ENCODE data around the gene PITPNC1. TPM values are rescaled to one million over a fixed set of nuclear protein-coding genes. Genes with fewer than 3 reads are reported as not detected.
"Not testable (repeated sequence)": the region's sequence is repeated elsewhere in the genome, so short reads cannot be mapped to it uniquely, and the experiment has no call there.

Gene PITPNC1
- total RNA-seq, 2 donors from 2014 or later = 12.5 to 18.1 TPM

DNA sequence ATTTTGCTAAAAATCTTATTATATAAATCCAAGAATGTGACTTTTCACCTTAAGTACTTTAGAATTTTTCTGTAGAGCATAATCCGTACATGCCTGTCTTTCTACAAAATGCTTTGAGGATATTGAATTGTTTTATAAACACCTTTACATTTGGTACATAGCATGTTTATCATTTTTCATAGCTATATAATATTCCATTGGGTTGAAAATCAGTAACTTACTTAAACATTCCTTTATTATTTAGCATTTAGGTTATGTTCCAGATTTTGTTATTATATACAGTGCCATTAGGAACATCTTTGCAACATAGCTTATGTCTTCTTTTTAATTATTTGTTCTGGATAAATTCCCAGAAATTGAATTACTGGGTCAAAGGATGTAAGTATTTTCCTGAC is 323.6 kb downstream of the PITPNC1 start:
- Histone ChIP-seq H3K4me3 (no peak overlapping the region), H3K9me3 (no peaks in the 10 kb centered on the region), H3K27ac (no peak overlapping the region), H3K36me3 (no peaks in the 10 kb centered on the region), H3K27me3 (no peaks in the 10 kb centered on the region), H3K4me1 (no peaks in the 10 kb centered on the region)
- TF ChIP-seq, protein P1, sequence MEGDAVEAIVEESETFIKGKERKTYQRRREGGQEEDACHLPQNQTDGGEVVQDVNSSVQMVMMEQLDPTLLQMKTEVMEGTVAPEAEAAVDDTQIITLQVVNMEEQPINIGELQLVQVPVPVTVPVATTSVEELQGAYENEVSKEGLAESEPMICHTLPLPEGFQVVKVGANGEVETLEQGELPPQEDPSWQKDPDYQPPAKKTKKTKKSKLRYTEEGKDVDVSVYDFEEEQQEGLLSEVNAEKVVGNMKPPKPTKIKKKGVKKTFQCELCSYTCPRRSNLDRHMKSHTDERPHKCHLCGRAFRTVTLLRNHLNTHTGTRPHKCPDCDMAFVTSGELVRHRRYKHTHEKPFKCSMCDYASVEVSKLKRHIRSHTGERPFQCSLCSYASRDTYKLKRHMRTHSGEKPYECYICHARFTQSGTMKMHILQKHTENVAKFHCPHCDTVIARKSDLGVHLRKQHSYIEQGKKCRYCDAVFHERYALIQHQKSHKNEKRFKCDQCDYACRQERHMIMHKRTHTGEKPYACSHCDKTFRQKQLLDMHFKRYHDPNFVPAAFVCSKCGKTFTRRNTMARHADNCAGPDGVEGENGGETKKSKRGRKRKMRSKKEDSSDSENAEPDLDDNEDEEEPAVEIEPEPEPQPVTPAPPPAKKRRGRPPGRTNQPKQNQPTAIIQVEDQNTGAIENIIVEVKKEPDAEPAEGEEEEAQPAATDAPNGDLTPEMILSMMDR (IDR thresholded peaks at IDR 0.05) = no peak
- no peak for DNase-seq (ENCODE audit: low spot score)

DNA sequence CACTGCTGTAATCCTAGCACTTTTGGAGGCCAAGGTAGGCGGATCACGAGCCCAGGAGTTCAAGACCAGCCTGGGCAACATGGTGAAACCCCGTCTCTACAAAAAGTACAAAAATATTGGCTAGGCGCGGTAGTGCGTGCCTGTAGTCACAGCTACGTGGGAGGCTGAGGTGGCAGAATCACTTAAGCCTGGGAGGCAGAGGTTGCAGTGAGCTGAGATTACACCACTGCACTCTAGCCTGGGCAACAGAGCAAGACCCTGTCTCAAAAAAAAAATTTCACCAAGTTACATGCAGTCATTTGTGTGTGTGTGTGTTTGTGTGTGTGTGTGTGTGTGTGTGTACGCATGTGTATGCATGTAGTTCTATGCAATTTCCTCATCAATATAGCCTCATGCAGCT is 325.8 kb downstream of the PITPNC1 start:
- not testable (repeated sequence) for H3K4me3 ChIP-seq; H3K9me3 ChIP-seq; H3K36me3 ChIP-seq; H3K4me1 ChIP-seq; DNase-seq (ENCODE audit: low spot score); H3K27ac ChIP-seq; H3K27me3 ChIP-seq

GRCh38 chr17:67707442-67707841 is 330.4 kb downstream of the PITPNC1 start:
- Histone ChIP-seq H3K36me3 (no peaks in the 10 kb centered on the region), H3K4me1 (no peaks in the 10 kb centered on the region), H3K27me3 (no peaks in the 10 kb centered on the region), H3K27ac (no peak overlapping the region), H3K9me3 (no peaks in the 10 kb centered on the region), H3K4me3 (no peak overlapping the region)
- TF ChIP-seq, protein P1 (IDR thresholded peaks at IDR 0.05) = no peak
- no peak for DNase-seq (ENCODE audit: low spot score)

GRCh38 chr17:67708378-67708777 is 331.3 kb downstream of the PITPNC1 start:
- no peak overlapping the region for H3K4me3 ChIP-seq
- no peaks in the 10 kb centered on the region for H3K9me3 ChIP-seq
- no peaks in the 10 kb centered on the region for H3K27me3 ChIP-seq
- H3K36me3 ChIP-seq = no peaks in the 10 kb centered on the region
- H3K27ac ChIP-seq = no peak overlapping the region
- DNase-seq (ENCODE audit: low spot score) = no peak
- H3K4me1 ChIP-seq = no peaks in the 10 kb centered on the region
- TF ChIP-seq, protein P1 (IDR thresholded peaks at IDR 0.05) = no peak

- Histone ChIP-seq H3K4me1 (peaks cover 0 to 1% of the 10 kb centered on the region in 2 donors), H3K9me3 (no peaks in the 10 kb centered on the region), H3K27ac (no peak overlapping the region), H3K27me3 (no peaks in the 10 kb centered on the region), H3K36me3 (no peaks in the 10 kb centered on the region), H3K4me3 (no peak overlapping the region)
- TF ChIP-seq, protein P1 (IDR thresholded peaks at IDR 0.05) = no peak
- no peak for DNase-seq (ENCODE audit: low spot score)
Observed at GRCh38 chr17:67711916-67712315, 334.8 kb downstream of the PITPNC1 start.

DNA sequence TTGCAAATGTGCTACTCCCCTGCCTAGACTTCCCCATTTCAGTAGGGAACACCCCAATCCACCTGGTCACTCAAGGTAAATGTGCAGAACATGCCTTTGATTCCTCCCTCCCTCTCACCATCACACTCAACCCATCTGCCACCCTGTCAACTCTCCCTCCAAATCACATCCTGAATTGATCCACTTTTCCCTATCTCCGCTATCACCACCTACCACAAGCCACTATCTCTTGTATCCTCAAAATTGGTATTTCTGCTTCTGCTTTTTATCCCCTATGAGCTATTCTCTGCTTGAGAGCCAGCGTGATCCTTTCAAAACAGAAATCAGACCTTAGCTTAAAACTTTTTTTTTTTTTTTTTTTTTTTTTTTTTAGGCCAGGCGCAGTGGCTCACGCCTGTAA is 335.3 kb downstream of the PITPNC1 start:
- H3K9me3 ChIP-seq = no peaks in the 10 kb centered on the region
- peaks cover 0 to 6% of the 10 kb centered on the region in 2 donors for H3K4me1 ChIP-seq
- H3K36me3 ChIP-seq = no peaks in the 10 kb centered on the region
- H3K27ac ChIP-seq = no peak overlapping the region
- TF ChIP-seq, protein P1 (IDR thresholded peaks at IDR 0.05) = no peak
- DNase-seq (ENCODE audit: low spot score) = no peak
- no peaks in the 10 kb centered on the region for H3K27me3 ChIP-seq
- H3K4me3 ChIP-seq = no peak overlapping the region

Data from right atrium auricular region (tissue), 2 donors.